Natural killer cell (primary cell): ENCODE measurements around the gene RSAD2. TPM values are rescaled to one million over a fixed set of nuclear protein-coding genes. Genes with fewer than 3 reads are reported as not detected.

Experiments
- ATAC-seq, 3 donors: fragments of 150-1000 bp in 2 of 3; fragments of 200-7000 bp in 1 of 3; cut with Tn5 transposase; 1 replicate in 1 of 3; 2 replicates in 2 of 3; pipeline ENCODE4 v1.10.0; 2021; ENCODE audit warnings: mild to moderate bottlenecking in 2 of 3, moderate library complexity in 2 of 3
- DNase-seq, 2 donors: peaks; one replicate each; pipeline versions ENCODE4 v3.0.0 to v3.0.0-alpha.2; 2013 to 2021; ENCODE audit warnings: mixed read lengths in 1 of 2
- H3K27ac ChIP-seq: one replicate; pipeline ENCODE4 v1.5.1; 2013; ENCODE audit warnings: mild to moderate bottlenecking, low read length
- H3K27me3 ChIP-seq: one replicate; pipeline ENCODE4 v1.6.1; 2013; ENCODE audit warnings: low read length; ENCODE audit not compliant: control insufficient read depth, insufficient read depth
- H3K36me3 ChIP-seq: one replicate; pipeline ENCODE4 v1.6.1; 2013; ENCODE audit warnings: low read length; ENCODE audit not compliant: control insufficient read depth, insufficient read depth
- H3K4me1 ChIP-seq: one replicate; pipeline ENCODE4 v1.6.1; 2013; ENCODE audit warnings: low read length; ENCODE audit not compliant: control insufficient read depth, insufficient read depth
- H3K4me3 ChIP-seq: one replicate; pipeline ENCODE4 v1.5.1; 2013; ENCODE audit warnings: low read length
- H3K9me3 ChIP-seq: one replicate; pipeline ENCODE4 v1.6.1; 2013; ENCODE audit warnings: low read length; ENCODE audit not compliant: control insufficient read depth, insufficient read depth
- H3K27ac Mint-ChIP-seq, 2 donors: one replicate each; pipeline ENCODE4 v1.8.0; 2022; ENCODE audit warnings: mild to moderate bottlenecking in 2 of 2, mixed read lengths in 2 of 2, moderate library complexity in 1 of 2
- H3K27me3 Mint-ChIP-seq, 2 donors: one replicate each; pipeline ENCODE4 v1.8.0; 2022; ENCODE audit warnings: low read depth in 2 of 2, mixed read lengths in 2 of 2
- H3K36me3 Mint-ChIP-seq: one replicate; pipeline ENCODE4 v1.8.0; 2022; ENCODE audit warnings: mixed read lengths
- H3K4me1 Mint-ChIP-seq, 2 donors: one replicate each; pipeline ENCODE4 v1.8.0; 2022; ENCODE audit warnings: mixed read lengths in 2 of 2
- H3K4me3 Mint-ChIP-seq: one replicate; pipeline ENCODE4 v1.8.0; 2022; ENCODE audit warnings: mild to moderate bottlenecking, moderate library complexity, mixed read lengths
- H3K9me3 Mint-ChIP-seq, 2 donors: one replicate each; pipeline ENCODE4 v1.8.0; 2022; ENCODE audit warnings: mixed read lengths in 2 of 2
- WGBS: methylation state at CpG from one replicate; pipeline ENCODE4 v1.1.7; 2013; ENCODE audit warnings: missing lambda C conversion rate; ENCODE audit not compliant: insufficient coverage; 5-methylcytosine and 5-hydroxymethylcytosine counted together
- intact Hi-C: fragments of 100-400 bp; cut with micrococcal nuclease; formaldehyde crosslinking; loops from one replicate; pipeline ENCODE4 v1.14.2; 2022
- total RNA-seq, 4 donors: library from RNA; stranded (reverse); fragments of 120-200 nt in 1 of 4; gene quantifications; one replicate each; pipeline versions ENCODE4 v1.2.3 to v1.2.4, GENCODE V29; 2013 to 2022
- TF ChIP-seq, protein P1 (sequence below): fragments of 200-600 bp; IDR thresholded peaks from one replicate; pipeline ENCODE4 v1.8.0; 2022; ENCODE audit warnings: antibody characterized with exemption

The RSAD2 gene
- total RNA-seq, 3 donors from 2014 or later (not counting 1 experiment from before 2014, with no cell fraction given) = 7.9 to 12.0 (median 9.4) TPM

DNA sequence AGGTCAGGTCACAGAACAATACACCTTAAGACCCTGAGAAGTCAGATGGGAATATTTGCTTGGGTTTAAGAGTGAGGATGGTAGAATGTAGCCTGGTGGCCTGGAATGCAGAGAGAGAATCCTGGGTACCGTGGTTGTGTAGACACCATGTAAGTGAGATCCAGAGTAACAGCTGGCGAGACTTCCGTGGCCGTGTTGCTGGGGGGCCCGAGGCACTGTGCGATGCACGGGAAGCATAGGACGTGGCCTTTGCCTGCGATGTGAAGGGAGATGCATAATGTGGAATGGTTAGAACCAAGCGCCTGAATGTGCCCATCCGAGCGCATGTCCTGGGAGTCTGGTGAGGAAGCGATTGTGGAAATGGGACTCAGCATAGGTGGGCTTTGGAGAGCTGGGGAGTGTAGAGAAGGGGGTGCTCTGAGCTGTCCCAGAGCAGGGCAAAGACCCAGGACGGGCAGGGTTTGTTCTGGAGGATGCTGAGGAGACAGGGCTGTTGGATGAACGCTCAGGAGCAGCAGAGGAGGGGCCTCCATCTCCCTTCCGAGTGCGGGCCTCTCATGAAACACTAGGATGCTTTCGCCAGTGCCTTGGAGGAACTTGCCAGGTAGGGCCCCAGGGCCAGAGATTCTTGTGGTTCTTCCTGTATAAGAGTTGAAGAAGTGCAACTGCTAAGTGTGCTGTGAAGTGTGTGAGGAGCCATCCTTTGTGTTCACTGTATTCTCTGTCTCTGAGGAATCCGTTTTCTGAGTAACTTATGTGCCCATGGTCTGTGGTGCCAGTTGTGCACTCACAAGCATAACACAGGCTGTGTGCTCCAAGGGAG lies 46.7 kb downstream of the RSAD2 start:
- Mint-ChIP-seq H3K36me3 (no peaks in the 10 kb centered on the region), H3K27me3 (no peaks in the 10 kb centered on the region), H3K4me3 (no peak overlapping the region), H3K9me3 (no peaks in the 10 kb centered on the region), H3K27ac (peak overlapping the region; percentile 55 to 64), H3K4me1 (peaks cover 64 to 77% of the 10 kb centered on the region in 2 donors)
- H3K4me1 ChIP-seq = peaks cover 16% of the 10 kb centered on the region
- no peaks in the 10 kb centered on the region for H3K36me3 ChIP-seq
- intact Hi-C loops = no loop called here
- DNase-seq (no peak), ATAC-seq (no peak)
- H3K4me3 ChIP-seq = no peak overlapping the region
- TF ChIP-seq, protein P1, sequence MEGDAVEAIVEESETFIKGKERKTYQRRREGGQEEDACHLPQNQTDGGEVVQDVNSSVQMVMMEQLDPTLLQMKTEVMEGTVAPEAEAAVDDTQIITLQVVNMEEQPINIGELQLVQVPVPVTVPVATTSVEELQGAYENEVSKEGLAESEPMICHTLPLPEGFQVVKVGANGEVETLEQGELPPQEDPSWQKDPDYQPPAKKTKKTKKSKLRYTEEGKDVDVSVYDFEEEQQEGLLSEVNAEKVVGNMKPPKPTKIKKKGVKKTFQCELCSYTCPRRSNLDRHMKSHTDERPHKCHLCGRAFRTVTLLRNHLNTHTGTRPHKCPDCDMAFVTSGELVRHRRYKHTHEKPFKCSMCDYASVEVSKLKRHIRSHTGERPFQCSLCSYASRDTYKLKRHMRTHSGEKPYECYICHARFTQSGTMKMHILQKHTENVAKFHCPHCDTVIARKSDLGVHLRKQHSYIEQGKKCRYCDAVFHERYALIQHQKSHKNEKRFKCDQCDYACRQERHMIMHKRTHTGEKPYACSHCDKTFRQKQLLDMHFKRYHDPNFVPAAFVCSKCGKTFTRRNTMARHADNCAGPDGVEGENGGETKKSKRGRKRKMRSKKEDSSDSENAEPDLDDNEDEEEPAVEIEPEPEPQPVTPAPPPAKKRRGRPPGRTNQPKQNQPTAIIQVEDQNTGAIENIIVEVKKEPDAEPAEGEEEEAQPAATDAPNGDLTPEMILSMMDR = no peak
- H3K27me3 ChIP-seq = no peaks in the 10 kb centered on the region
- H3K27ac ChIP-seq = no peak overlapping the region
- 92% methylated on average over 19 of the region's 19 CpGs for WGBS
- no peaks in the 10 kb centered on the region for H3K9me3 ChIP-seq

DNA sequence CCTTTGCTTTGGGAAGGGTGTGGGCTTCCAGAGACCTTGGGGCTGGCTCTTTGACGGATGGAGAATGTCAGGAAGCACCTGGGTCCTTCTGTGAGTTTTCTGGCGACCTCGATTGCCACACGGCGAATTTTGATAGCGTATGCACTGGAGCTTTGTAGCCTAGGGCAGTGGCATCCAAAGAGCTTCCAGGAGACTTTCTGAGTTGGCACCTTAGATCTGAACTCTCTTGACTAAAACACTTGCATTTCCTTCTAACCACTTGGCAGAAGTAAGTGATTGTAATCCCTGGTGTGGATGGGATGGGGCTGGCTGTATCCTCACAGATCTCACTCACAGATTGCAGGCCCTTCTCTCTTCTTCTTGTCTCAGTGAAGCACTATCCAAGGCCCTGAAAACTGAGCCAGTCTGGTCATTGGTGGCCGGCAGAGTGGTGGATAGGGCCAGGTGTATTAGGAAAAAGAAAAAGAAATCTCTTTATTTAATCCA lies 47.4 kb downstream of the RSAD2 start:
- ATAC-seq = no peak
- Mint-ChIP-seq H3K27ac (peak overlapping the region in 1 of 2 donors; percentile 23), H3K4me1 (peaks cover 70 to 78% of the 10 kb centered on the region in 2 donors), H3K4me3 (no peak overlapping the region), H3K36me3 (no peaks in the 10 kb centered on the region), H3K9me3 (no peaks in the 10 kb centered on the region), H3K27me3 (no peaks in the 10 kb centered on the region)
- H3K27ac ChIP-seq = no peak overlapping the region
- TF ChIP-seq, protein P1 = no peak
- no peaks in the 10 kb centered on the region for H3K36me3 ChIP-seq
- no peak overlapping the region for H3K4me3 ChIP-seq
- no peaks in the 10 kb centered on the region for H3K27me3 ChIP-seq
- H3K9me3 ChIP-seq = no peaks in the 10 kb centered on the region
- intact Hi-C loops = no loop called here
- peaks cover 16% of the 10 kb centered on the region for H3K4me1 ChIP-seq
- WGBS = 58% methylated on average over 6 of the region's 7 CpGs
- no peak for DNase-seq

DNA sequence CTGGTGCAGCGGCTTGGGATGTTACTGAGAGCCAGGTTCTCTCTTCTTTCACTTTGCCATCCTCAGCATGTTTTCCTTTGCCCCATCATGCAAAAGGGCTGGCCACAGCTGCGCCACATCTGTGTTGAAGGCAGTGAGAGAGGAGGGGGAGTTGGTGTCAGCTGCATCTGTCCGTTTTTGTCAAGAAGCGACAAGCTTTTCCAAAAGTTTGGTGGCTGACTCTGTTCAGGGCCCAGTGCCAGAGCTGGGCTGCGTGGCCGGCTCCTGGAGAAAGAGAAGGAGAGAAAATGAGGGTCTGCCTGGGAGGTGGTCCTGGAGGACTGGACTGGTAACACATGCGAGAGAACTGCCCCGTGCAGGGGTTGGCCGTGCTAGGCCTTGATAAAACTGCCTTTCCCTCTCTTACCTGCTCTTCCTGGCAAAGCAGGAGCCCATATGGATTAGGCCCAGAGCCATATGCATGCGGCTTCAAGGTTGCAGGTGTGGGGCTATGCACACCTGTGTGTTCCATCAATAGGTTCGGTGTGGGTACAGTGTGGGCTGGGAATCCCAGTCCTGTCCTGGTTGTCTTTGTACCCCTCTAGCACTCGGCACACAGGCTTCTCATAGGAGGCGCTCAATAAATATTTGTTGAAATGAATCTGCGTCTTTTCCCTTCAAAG lies 48.6 kb downstream of the RSAD2 start:
- no peaks in the 10 kb centered on the region for H3K9me3 Mint-ChIP-seq
- DNase-seq (no peak), ATAC-seq (no peak)
- Histone ChIP-seq H3K27ac (no peak overlapping the region), H3K9me3 (no peaks in the 10 kb centered on the region), H3K27me3 (no peaks in the 10 kb centered on the region), H3K36me3 (no peaks in the 10 kb centered on the region), H3K4me1 (peaks cover 16% of the 10 kb centered on the region), H3K4me3 (no peak overlapping the region)
- peaks cover 63 to 75% of the 10 kb centered on the region in 2 donors for H3K4me1 Mint-ChIP-seq
- 90% methylated on average over 12 of the region's 14 CpGs for WGBS
- H3K27ac Mint-ChIP-seq = no peak overlapping the region
- H3K4me3 Mint-ChIP-seq = no peak overlapping the region
- no peaks in the 10 kb centered on the region for H3K36me3 Mint-ChIP-seq
- TF ChIP-seq, protein P1 = no peak
- intact Hi-C loops = no loop called here
- H3K27me3 Mint-ChIP-seq = no peaks in the 10 kb centered on the region
